HEK293 (cell line): ENCODE results near the gene TTL.

Experiments used
- BCL11B ChIP-seq: fragments of 450-650 bp; formaldehyde crosslinking; IDR thresholded peaks from 2 replicates; pipeline ENCODE4 v1.5.1; 2016; ENCODE audit warnings: low read depth, missing biosample characterization, missing genetic modification characterization
- EGR2 ChIP-seq: fragments of 450-650 bp; formaldehyde crosslinking; IDR thresholded peaks from 2 replicates; pipeline ENCODE4 v1.5.1; 2016; ENCODE audit warnings: low read depth, missing biosample characterization, missing genetic modification characterization
- GFI1B ChIP-seq: fragments of 450-650 bp; formaldehyde crosslinking; IDR thresholded peaks from 2 replicates; pipeline ENCODE4 v1.5.1; 2016; ENCODE audit warnings: missing biosample characterization, missing genetic modification characterization
- GLIS1 ChIP-seq: fragments of 450-650 bp; formaldehyde crosslinking; IDR thresholded peaks from 2 replicates; pipeline ENCODE4 v1.5.1; 2016; ENCODE audit warnings: missing biosample characterization, missing genetic modification characterization
- HOXD13 ChIP-seq: sonication (generic); formaldehyde crosslinking; IDR thresholded peaks from 2 replicates; pipeline ENCODE4 v1.8.0; 2022; ENCODE audit warnings: missing genetic modification reagents, borderline replicate concordance
- KLF17 ChIP-seq: fragments of 450-650 bp; formaldehyde crosslinking; IDR thresholded peaks from 2 replicates; pipeline ENCODE4 v1.5.1; 2016; ENCODE audit warnings: missing biosample characterization, missing genetic modification characterization
- PBX3 ChIP-seq: sonication (generic); formaldehyde crosslinking; IDR thresholded peaks from 2 replicates; pipeline ENCODE4 v1.8.1; 2022; ENCODE audit warnings: mild to moderate bottlenecking, moderate library complexity, missing genetic modification reagents
- SP7 ChIP-seq: fragments of 450-650 bp; formaldehyde crosslinking; IDR thresholded peaks from 2 replicates; pipeline ENCODE4 v1.5.1; 2016; ENCODE audit warnings: missing biosample characterization, missing genetic modification characterization
- ZBTB21 ChIP-seq: fragments of 450-650 bp; formaldehyde crosslinking; IDR thresholded peaks from 2 replicates; pipeline ENCODE4 v1.5.1; 2017; ENCODE audit warnings: missing biosample characterization, missing genetic modification characterization
- ZBTB44 ChIP-seq: fragments of 450-650 bp; IDR thresholded peaks from 2 replicates; pipeline ENCODE4 v1.5.1; 2018; ENCODE audit warnings: missing biosample characterization, mild to moderate bottlenecking, missing genetic modification characterization
- ZBTB8A ChIP-seq: fragments of 450-650 bp; formaldehyde crosslinking; IDR thresholded peaks from 2 replicates; pipeline ENCODE4 v1.5.1; 2016; ENCODE audit warnings: missing biosample characterization, missing genetic modification characterization
- ZNF114 ChIP-seq: fragments of 450-650 bp; formaldehyde crosslinking; IDR thresholded peaks from 2 replicates; pipeline ENCODE4 v1.5.0; 2017; ENCODE audit warnings: missing biosample characterization, missing genetic modification characterization
- ZNF157 ChIP-seq: fragments of 450-650 bp; formaldehyde crosslinking; IDR thresholded peaks from 2 replicates; pipeline ENCODE4 v1.5.1; 2016; ENCODE audit warnings: missing biosample characterization, missing genetic modification characterization
- ZNF175 ChIP-seq: fragments of 450-650 bp; formaldehyde crosslinking; IDR thresholded peaks from 2 replicates; pipeline ENCODE4 v1.5.1; 2016; ENCODE audit warnings: missing biosample characterization, missing genetic modification characterization
- ZNF202 ChIP-seq: fragments of 450-650 bp; formaldehyde crosslinking; IDR thresholded peaks from 2 replicates; pipeline ENCODE4 v1.5.1; 2016; ENCODE audit warnings: missing biosample characterization, missing genetic modification characterization, borderline replicate concordance
- ZNF211 ChIP-seq: fragments of 450-650 bp; formaldehyde crosslinking; IDR thresholded peaks from 2 replicates; pipeline ENCODE4 v1.5.1; 2016; ENCODE audit warnings: low read depth, missing biosample characterization, missing genetic modification characterization
- ZNF239 ChIP-seq: fragments of 450-650 bp; formaldehyde crosslinking; IDR thresholded peaks from 2 replicates; pipeline ENCODE4 v1.5.1; 2016; ENCODE audit warnings: missing biosample characterization, missing genetic modification characterization
- ZNF280C ChIP-seq: fragments of 450-650 bp; formaldehyde crosslinking; IDR thresholded peaks from 2 replicates; pipeline ENCODE4 v1.5.1; 2016; ENCODE audit warnings: missing biosample characterization, missing genetic modification characterization
- ZNF449 ChIP-seq: fragments of 450-650 bp; formaldehyde crosslinking; IDR thresholded peaks from 2 replicates; pipeline ENCODE4 v1.5.1; 2017; ENCODE audit warnings: missing biosample characterization, mild to moderate bottlenecking, missing genetic modification characterization, moderate library complexity
- ZNF510 ChIP-seq: fragments of 450-650 bp; formaldehyde crosslinking; IDR thresholded peaks from 2 replicates; pipeline ENCODE4 v1.5.1; 2018; ENCODE audit warnings: mild to moderate bottlenecking, missing genetic modification characterization, missing biosample characterization; ENCODE audit not compliant: insufficient replicate concordance
- ZNF555 ChIP-seq: fragments of 450-650 bp; formaldehyde crosslinking; conservative IDR thresholded peaks from 2 replicates; pipeline ENCODE4 v1.5.1; 2017; ENCODE audit warnings: missing biosample characterization, mild to moderate bottlenecking, missing genetic modification characterization, inconsistent platforms
- ZNF596 ChIP-seq: fragments of 450-650 bp; IDR thresholded peaks from 2 replicates; pipeline ENCODE4 v1.5.0; 2018; ENCODE audit warnings: missing biosample characterization, mild to moderate bottlenecking, missing genetic modification characterization, moderate library complexity
- ZNF610 ChIP-seq: fragments of 450-650 bp; formaldehyde crosslinking; IDR thresholded peaks from 2 replicates; pipeline ENCODE4 v1.5.1; 2016; ENCODE audit warnings: missing biosample characterization, missing genetic modification characterization, borderline replicate concordance
- ZNF623 ChIP-seq: fragments of 450-650 bp; formaldehyde crosslinking; IDR thresholded peaks from 2 replicates; pipeline ENCODE4 v1.5.1; 2016; ENCODE audit warnings: missing biosample characterization, missing genetic modification characterization
- ZNF639 ChIP-seq: fragments of 450-650 bp; formaldehyde crosslinking; IDR thresholded peaks from 2 replicates; pipeline ENCODE4 v1.5.1; 2016; ENCODE audit warnings: missing biosample characterization, missing genetic modification characterization
- ZNF664 ChIP-seq: fragments of 450-650 bp; formaldehyde crosslinking; IDR thresholded peaks from 2 replicates; pipeline ENCODE4 v1.5.1; 2016; ENCODE audit warnings: missing biosample characterization, missing genetic modification characterization
- ZNF776 ChIP-seq: fragments of 450-650 bp; formaldehyde crosslinking; IDR thresholded peaks from 2 replicates; pipeline ENCODE4 v1.5.0; 2017; ENCODE audit warnings: missing biosample characterization, missing genetic modification characterization, borderline replicate concordance
- ZNF792 ChIP-seq: fragments of 450-650 bp; formaldehyde crosslinking; IDR thresholded peaks from 2 replicates; pipeline ENCODE4 v1.5.1; 2016; ENCODE audit warnings: missing biosample characterization, missing genetic modification characterization
- ZNF843 ChIP-seq: fragments of 450-650 bp; formaldehyde crosslinking; IDR thresholded peaks from 2 replicates; pipeline ENCODE4 v1.5.1; 2016; ENCODE audit warnings: missing biosample characterization, missing genetic modification characterization
- ZSCAN18 ChIP-seq: fragments of 450-650 bp; formaldehyde crosslinking; IDR thresholded peaks from 2 replicates; pipeline ENCODE4 v1.5.1; 2016; ENCODE audit warnings: missing biosample characterization, missing genetic modification characterization

Gene TTL

GRCh38 chr2:112584134-112584890, 102.4 kb downstream of the TTL start, which contains the start of gene CHCHD5 (continued):
- TF ChIP-seq ZNF449 (peak; percentile 87), ZNF843 (tag by site-specific recombination) (peak; percentile 26; the same call in 1 of the 2 replicates), ZNF510 (no peak), ZSCAN18 (tag by site-specific recombination) (no peak), GFI1B (tag by site-specific recombination) (no peak), HOXD13 (CRISPR knock-in tag) (no peak), ZNF623 (tag by site-specific recombination) (no peak), ZBTB8A (tag by site-specific recombination) (0 out of 2 replicates have a peak, but pooled peaks have one; percentile 23), KLF17 (tag by site-specific recombination) (no peak), ZBTB21 (tag by site-specific recombination) (no peak; the same call in 1 of the 2 replicates), ZNF596 (no peak), ZNF239 (tag by site-specific recombination) (no peak), ZNF114 (tag by site-specific recombination) (no peak), ZNF202 (tag by site-specific recombination) (no peak), ZNF280C (tag by site-specific recombination) (no peak), ZNF157 (tag by site-specific recombination) (no peak), BCL11B (no peak), ZNF776 (tag by site-specific recombination) (no peak), PBX3 (no peak), ZBTB44 (tag by site-specific recombination) (no peak; the same call in 1 of the 2 replicates), ZNF175 (tag by site-specific recombination) (no peak), ZNF610 (tag by site-specific recombination) (peak; percentile 41; the same call in 1 of the 2 replicates), GLIS1 (tag by site-specific recombination) (no peak), ZNF664 (no peak), EGR2 (no peak), ZNF555 (tag by site-specific recombination) (no peak), SP7 (tag by site-specific recombination) (peak; percentile 44), ZNF211 (tag by site-specific recombination) (no peak), ZNF639 (peak; percentile 45; the same call in 1 of the 2 replicates), ZNF792 (no peak)
